Mesothelial cell of epicardium (in vitro differentiated cells): ENCODE data around the gene WIPI1. TPM values are rescaled to one million over a fixed set of nuclear protein-coding genes. Genes with fewer than 3 reads are reported as not detected.
A peak's percentile ranks its signal among the peaks of the same experiment; 100 is the strongest.

Experiments used
- DNase-seq, 2 experiments: peaks; one replicate each; pipeline ENCODE4 v3.0.0; 2021; ENCODE audit warnings: low spot score in 2 of 2; ENCODE audit not compliant: unreplicated experiment in 2 of 2
- H3K27ac Mint-ChIP-seq: 2 replicates; pipeline ENCODE4 v1.8.0; 2021; ENCODE audit warnings: mixed read lengths
- H3K27me3 Mint-ChIP-seq: 2 replicates; pipeline ENCODE4 v1.8.0; 2021; ENCODE audit warnings: low read depth, mixed read lengths
- H3K36me3 Mint-ChIP-seq: 2 replicates; pipeline ENCODE4 v1.8.0; 2021; ENCODE audit warnings: mixed read lengths
- H3K4me1 Mint-ChIP-seq: 2 replicates; pipeline ENCODE4 v1.8.0; 2021; ENCODE audit warnings: mixed read lengths
- H3K4me3 Mint-ChIP-seq: 2 replicates; pipeline ENCODE4 v1.8.0; 2021; ENCODE audit warnings: mild to moderate bottlenecking, moderate library complexity, mixed read lengths
- H3K9me3 Mint-ChIP-seq: 2 replicates; pipeline ENCODE4 v1.8.0; 2021; ENCODE audit warnings: mixed read lengths
- CTCF ChIP-seq: fragments of 200-600 bp; sonication (generic); IDR thresholded peaks from one replicate; pipeline ENCODE4 v1.5.0; 2021; ENCODE audit warnings: antibody characterized with exemption; ENCODE audit not compliant: unreplicated experiment
- total RNA-seq: library from RNA; stranded (reverse); gene quantifications from 3 replicates; pipeline ENCODE4 v1.2.1, GENCODE V29; 2021

Gene WIPI1
- total RNA-seq, 1 donor from 2014 or later: 27.2 TPM

GRCh38 chr17:68482576-68483041 lies 25.3 kb upstream of the WIPI1 start:
- Mint-ChIP-seq H3K4me1 (no peaks in the 10 kb centered on the region), H3K27me3 (peaks cover 8% of the 10 kb centered on the region), H3K36me3 (no peaks in the 10 kb centered on the region), H3K27ac (no peak overlapping the region), H3K9me3 (peaks cover 6% of the 10 kb centered on the region), H3K4me3 (no peak overlapping the region)
- no peak for TF ChIP-seq CTCF
- no peak for DNase-seq

GRCh38 chr17:68480885-68481284 lies 23.6 kb upstream of the WIPI1 start:
- H3K9me3 Mint-ChIP-seq: peaks cover 6% of the 10 kb centered on the region
- no peak overlapping the region for H3K27ac Mint-ChIP-seq
- no peak overlapping the region for H3K4me3 Mint-ChIP-seq
- H3K4me1 Mint-ChIP-seq: no peaks in the 10 kb centered on the region
- no peak for DNase-seq
- TF ChIP-seq CTCF: no peak
- no peaks in the 10 kb centered on the region for H3K36me3 Mint-ChIP-seq
- H3K27me3 Mint-ChIP-seq: peaks cover 6% of the 10 kb centered on the region

GRCh38 chr17:68470961-68471360 lies 13.7 kb upstream of the WIPI1 start:
- no peak overlapping the region for H3K27ac Mint-ChIP-seq
- TF ChIP-seq CTCF: no peak

GRCh38 chr17:68468788-68469187 lies 11.5 kb upstream of the WIPI1 start:
- peaks cover 6% of the 10 kb centered on the region for H3K4me1 Mint-ChIP-seq
- DNase-seq: no peak
- no peaks in the 10 kb centered on the region for H3K27me3 Mint-ChIP-seq
- no peak for TF ChIP-seq CTCF
- H3K36me3 Mint-ChIP-seq: no peaks in the 10 kb centered on the region
- H3K9me3 Mint-ChIP-seq: peaks cover 9% of the 10 kb centered on the region
- no peak overlapping the region for H3K4me3 Mint-ChIP-seq
- peak overlapping the region; percentile 29 for H3K27ac Mint-ChIP-seq

More at GRCh38 chr17:68470961-68471360, 13.7 kb upstream of the WIPI1 start:
- DNase-seq: no peak
- peaks cover 9% of the 10 kb centered on the region for H3K9me3 Mint-ChIP-seq
- no peak overlapping the region for H3K4me3 Mint-ChIP-seq
- H3K27me3 Mint-ChIP-seq: no peaks in the 10 kb centered on the region
- peaks cover 10% of the 10 kb centered on the region for H3K4me1 Mint-ChIP-seq
- no peaks in the 10 kb centered on the region for H3K36me3 Mint-ChIP-seq

GRCh38 chr17:68468334-68468733 lies 11.0 kb upstream of the WIPI1 start:
- H3K27ac Mint-ChIP-seq: peak overlapping the region; percentile 29
- no peak for DNase-seq
- H3K4me3 Mint-ChIP-seq: no peak overlapping the region
- peaks cover 6% of the 10 kb centered on the region for H3K4me1 Mint-ChIP-seq
- no peaks in the 10 kb centered on the region for H3K27me3 Mint-ChIP-seq
- TF ChIP-seq CTCF: no peak
- H3K36me3 Mint-ChIP-seq: no peaks in the 10 kb centered on the region
- H3K9me3 Mint-ChIP-seq: peaks cover 9% of the 10 kb centered on the region
